GM18511 (cell line): ENCODE results near the gene ITGB3.

ENCODE experiments used
- ATAC-seq: cut with Tn5 transposase; IDR thresholded peaks from one replicate; pipeline ENCODE4 v1.9.1; 2021; ENCODE audit warnings: mild to moderate bottlenecking, moderate library complexity; ENCODE audit not compliant: unreplicated experiment

The ITGB3 gene

GRCh38 chr17:47325176-47325575 is 71.5 kb downstream of the ITGB3 start:
- ATAC-seq: no peak

- no peak for ATAC-seq
These were observed 76.9 kb downstream of the ITGB3 start for GRCh38 chr17:47330548-47330947.

GRCh38 chr17:47332287-47332686 is 78.7 kb downstream of the ITGB3 start:
- no peak for ATAC-seq

GRCh38 chr17:47335101-47335936 is 81.7 kb downstream of the ITGB3 start:
- no peak for ATAC-seq

GRCh38 chr17:47338026-47338425 is 84.4 kb downstream of the ITGB3 start:
- no peak for ATAC-seq

- no peak for ATAC-seq
These were observed 99.2 kb downstream of the ITGB3 start for GRCh38 chr17:47352848-47353247.

GRCh38 chr17:47358652-47359051 is 105.0 kb downstream of the ITGB3 start:
- no peak for ATAC-seq
